Measurements from ENCODE around the gene CLN6. TPM values are rescaled to one million over a fixed set of nuclear protein-coding genes. Genes with fewer than 3 reads are reported as not detected.

The CLN6 gene
- total RNA-seq, result 17.5 TPM

GRCh38 chr15:68229386-68230156 lies at the start of gene CLN6:
Gene CLN6 (minus strand): TSS chr15:68229728. CDS start chr15:68229584, 144 bp downstream.

GRCh38 chr15:68277603-68278344 lies 48.2 kb upstream of the CLN6 start, which contains the start of gene FEM1B:
Gene FEM1B (plus strand): TSS chr15:68277745. CDS start chr15:68278418, 673 bp downstream.

GRCh38 chr15:68204776-68205557 lies 24.6 kb downstream of the CLN6 start, which contains the start of gene CALML4:
Gene CALML4 (minus strand): TSS chr15:68205332. CDS start chr15:68205247, 85 bp downstream.

Other genes starting within 250 kb of the CLN6 start
- 50.7 TPM for gene PIAS1, start 175.4 kb downstream of the CLN6 start, total RNA-seq
- 8.1 TPM for gene CALML4, start 24.4 kb downstream of the CLN6 start, total RNA-seq
- gene FEM1B, start 48.0 kb upstream of the CLN6 start, total RNA-seq, result 160 TPM
- gene ITGA11, start 202.4 kb upstream of the CLN6 start, total RNA-seq, result 0.94 TPM

All from parietal lobe (tissue), 1 donor.